Gastroesophageal sphincter (tissue), 3 donors: ENCODE results near the gene CD3G.

Experiments used
- POLR2A ChIP-seq, 2 donors: fragments of 450-650 bp; IDR thresholded peaks; one replicate each; pipeline ENCODE4 v1.6.1; 2017; ENCODE audit warnings: antibody characterized with exemption in 2 of 2, mild to moderate bottlenecking in 2 of 2, moderate library complexity in 1 of 2
- POLR2AphosphoS5 ChIP-seq: sonication (generic); formaldehyde crosslinking; IDR thresholded peaks from one replicate; pipeline ENCODE4 v1.6.1; 2017; ENCODE audit warnings: antibody characterized with exemption
- TF ChIP-seq, protein P1 (sequence below), 4 experiments: fragments of 200-600 bp in 2 of 4; fragments of 450-650 bp in 2 of 4; sonication (generic) in 1 of 4; IDR thresholded peaks; one replicate each; pipeline ENCODE4 v1.5.1; 2017 to 2019; ENCODE audit warnings: antibody characterized with exemption in 4 of 4, mild to moderate bottlenecking in 2 of 4, moderate library complexity in 2 of 4

DNA sequence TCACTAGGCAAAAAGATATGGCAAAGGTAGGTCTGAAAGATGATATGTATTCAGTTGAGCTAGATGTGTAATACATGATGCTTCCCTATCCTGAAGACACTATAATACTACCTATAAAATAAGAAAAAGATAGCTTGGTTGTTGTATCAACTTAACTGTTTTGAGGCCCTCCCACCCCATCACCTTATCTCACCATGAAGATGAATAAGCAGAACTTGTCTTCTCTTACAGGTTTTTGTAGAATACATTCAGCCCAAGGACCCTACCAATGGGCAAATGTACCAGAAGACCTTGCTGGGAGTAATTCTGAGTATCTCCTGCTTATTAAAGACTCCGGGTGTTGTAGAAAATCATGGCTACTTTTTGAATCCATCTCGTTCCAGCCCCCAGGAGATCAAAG is 29.1 kb downstream of the CD3G start:
- TF ChIP-seq POLR2AphosphoS5, result no peak
- TF ChIP-seq, protein P1, sequence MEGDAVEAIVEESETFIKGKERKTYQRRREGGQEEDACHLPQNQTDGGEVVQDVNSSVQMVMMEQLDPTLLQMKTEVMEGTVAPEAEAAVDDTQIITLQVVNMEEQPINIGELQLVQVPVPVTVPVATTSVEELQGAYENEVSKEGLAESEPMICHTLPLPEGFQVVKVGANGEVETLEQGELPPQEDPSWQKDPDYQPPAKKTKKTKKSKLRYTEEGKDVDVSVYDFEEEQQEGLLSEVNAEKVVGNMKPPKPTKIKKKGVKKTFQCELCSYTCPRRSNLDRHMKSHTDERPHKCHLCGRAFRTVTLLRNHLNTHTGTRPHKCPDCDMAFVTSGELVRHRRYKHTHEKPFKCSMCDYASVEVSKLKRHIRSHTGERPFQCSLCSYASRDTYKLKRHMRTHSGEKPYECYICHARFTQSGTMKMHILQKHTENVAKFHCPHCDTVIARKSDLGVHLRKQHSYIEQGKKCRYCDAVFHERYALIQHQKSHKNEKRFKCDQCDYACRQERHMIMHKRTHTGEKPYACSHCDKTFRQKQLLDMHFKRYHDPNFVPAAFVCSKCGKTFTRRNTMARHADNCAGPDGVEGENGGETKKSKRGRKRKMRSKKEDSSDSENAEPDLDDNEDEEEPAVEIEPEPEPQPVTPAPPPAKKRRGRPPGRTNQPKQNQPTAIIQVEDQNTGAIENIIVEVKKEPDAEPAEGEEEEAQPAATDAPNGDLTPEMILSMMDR (IDR thresholded peaks at IDR 0.05), result no peak
- no peak for TF ChIP-seq POLR2A (IDR thresholded peaks at IDR 0.05)
